HEK293T (cell line): ENCODE results near the gene MAPK1IP1L.
"Not testable (repeated sequence)": the region's sequence is repeated elsewhere in the genome, so short reads cannot be mapped to it uniquely, and the experiment has no call there.

Experiments
- ARNT ChIP-seq: fragments of 450-650 bp; IDR thresholded peaks from 2 replicates; pipeline ENCODE4 v1.6.1; 2017; ENCODE audit warnings: mild to moderate bottlenecking
- BHLHE40 ChIP-seq: fragments of 450-650 bp; IDR thresholded peaks from 2 replicates; pipeline ENCODE4 v1.6.1; 2016; ENCODE audit warnings: mild to moderate bottlenecking, moderate library complexity, borderline replicate concordance
- CTBP1 ChIP-seq: fragments of 450-650 bp; IDR thresholded peaks from 2 replicates; pipeline ENCODE4 v1.6.1; 2016; ENCODE audit warnings: borderline replicate concordance
- ELF4 ChIP-seq: fragments of 450-650 bp; IDR thresholded peaks from 2 replicates; pipeline ENCODE4 v1.6.1; 2017; ENCODE audit warnings: antibody characterized with exemption
- FOXA1 ChIP-seq: fragments of 450-650 bp; IDR thresholded peaks from 2 replicates; pipeline ENCODE4 v1.6.1; 2016; ENCODE audit warnings: mild to moderate bottlenecking
- FOXK2 ChIP-seq: fragments of 450-650 bp; IDR thresholded peaks from 2 replicates; pipeline ENCODE4 v1.6.1; 2016; ENCODE audit warnings: mild to moderate bottlenecking
- FOXM1 ChIP-seq: fragments of 450-650 bp; IDR thresholded peaks from 2 replicates; pipeline ENCODE4 v1.6.1; 2017; ENCODE audit warnings: mild to moderate bottlenecking, borderline replicate concordance
- HDGF ChIP-seq: fragments of 450-650 bp; IDR thresholded peaks from 2 replicates; pipeline ENCODE4 v1.6.1; 2017; ENCODE audit warnings: antibody characterized with exemption, borderline replicate concordance
- LEF1 ChIP-seq: fragments of 450-650 bp; IDR thresholded peaks from 2 replicates; pipeline ENCODE4 v1.6.1; 2017; ENCODE audit warnings: mild to moderate bottlenecking, borderline replicate concordance
- NFRKB ChIP-seq: fragments of 450-650 bp; IDR thresholded peaks from 2 replicates; pipeline ENCODE4 v1.6.1; 2016; ENCODE audit warnings: mild to moderate bottlenecking, moderate library complexity
- SP1 ChIP-seq: fragments of 450-650 bp; IDR thresholded peaks from 2 replicates; pipeline ENCODE4 v1.6.1; 2017
- SUZ12 ChIP-seq: fragments of 450-650 bp; IDR thresholded peaks from 2 replicates; pipeline ENCODE4 v1.6.1; 2016; ENCODE audit warnings: mild to moderate bottlenecking
- TARDBP ChIP-seq: fragments of 450-650 bp; IDR thresholded peaks from 2 replicates; pipeline ENCODE4 v1.6.1; 2016
- TF ChIP-seq, protein P1 (sequence below): fragments of 450-650 bp; IDR thresholded peaks from 2 replicates; pipeline ENCODE4 v1.6.1; 2016

DNA sequence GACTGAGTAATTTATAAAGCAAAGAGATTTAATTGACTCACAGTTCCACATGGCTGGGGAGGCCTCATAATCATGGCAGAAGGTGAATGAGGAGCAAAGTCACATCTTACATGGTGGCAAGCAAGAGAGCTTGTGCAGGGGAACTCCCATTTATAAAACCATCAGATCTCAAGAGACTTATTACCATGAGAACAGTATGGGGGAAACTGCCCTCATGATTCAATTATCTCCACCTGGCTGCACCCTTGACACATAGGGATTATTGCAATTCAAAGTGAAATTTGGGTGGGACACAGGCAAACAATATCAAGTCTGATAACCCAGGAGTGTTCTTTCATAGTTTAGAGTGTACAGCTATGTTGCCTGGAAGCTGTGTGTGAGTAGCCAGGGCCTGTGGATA lies 13.5 kb upstream of the MAPK1IP1L start:
- TF ChIP-seq BHLHE40, SUZ12, FOXK2, ELF4, FOXM1, SP1, FOXA1, HDGF, LEF1, ARNT, NFRKB, CTBP1, TARDBP: not testable (repeated sequence)
- TF ChIP-seq, protein P1, sequence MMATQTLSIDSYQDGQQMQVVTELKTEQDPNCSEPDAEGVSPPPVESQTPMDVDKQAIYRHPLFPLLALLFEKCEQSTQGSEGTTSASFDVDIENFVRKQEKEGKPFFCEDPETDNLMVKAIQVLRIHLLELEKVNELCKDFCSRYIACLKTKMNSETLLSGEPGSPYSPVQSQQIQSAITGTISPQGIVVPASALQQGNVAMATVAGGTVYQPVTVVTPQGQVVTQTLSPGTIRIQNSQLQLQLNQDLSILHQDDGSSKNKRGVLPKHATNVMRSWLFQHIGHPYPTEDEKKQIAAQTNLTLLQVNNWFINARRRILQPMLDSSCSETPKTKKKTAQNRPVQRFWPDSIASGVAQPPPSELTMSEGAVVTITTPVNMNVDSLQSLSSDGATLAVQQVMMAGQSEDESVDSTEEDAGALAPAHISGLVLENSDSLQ = not testable (repeated sequence)
